Stimulated activated CD8-positive, alpha-beta memory T cell treated with anti-CD3 and anti-CD28 coated beads, Interleukin-12 subunit alpha, Interleukin-12 subunit beta, amount 100 ng/mL, for 4 hours (primary cell): Measurements from ENCODE around the gene ZMYM5.
"Not testable (repeated sequence)": the region's sequence is repeated elsewhere in the genome, so short reads cannot be mapped to it uniquely, and the experiment has no call there.

Experiments used
- DNase-seq: peaks from one replicate; pipeline ENCODE4 v3.0.0-alpha.2; 2020; ENCODE audit warnings: low read depth

Gene ZMYM5

GRCh38 chr13:19818223-19818842 is 45.1 kb downstream of the ZMYM5 start:
- DNase-seq = no peak

GRCh38 chr13:19817510-19818158 is 45.8 kb downstream of the ZMYM5 start:
- DNase-seq = no peak

GRCh38 chr13:19817106-19817505 is 46.3 kb downstream of the ZMYM5 start:
- no peak for DNase-seq

GRCh38 chr13:19815842-19816241 is 47.6 kb downstream of the ZMYM5 start:
- not testable (repeated sequence) for DNase-seq

- no peak for DNase-seq
Observed at GRCh38 chr13:19810996-19811881, 52.2 kb downstream of the ZMYM5 start.

GRCh38 chr13:19810151-19810550 is 53.3 kb downstream of the ZMYM5 start:
- no peak for DNase-seq

- no peak for DNase-seq
Observed at GRCh38 chr13:19805765-19806164, 57.7 kb downstream of the ZMYM5 start.

GRCh38 chr13:19795956-19796355 is 67.5 kb downstream of the ZMYM5 start:
- no peak for DNase-seq

- DNase-seq = no peak
Observed at GRCh38 chr13:19794631-19795030, 68.8 kb downstream of the ZMYM5 start.

GRCh38 chr13:19791953-19792537 is 71.4 kb downstream of the ZMYM5 start:
- DNase-seq = no peak

GRCh38 chr13:19782727-19783682 is 80.4 kb downstream of the ZMYM5 start, which contains the start of gene PSPC1:
Gene PSPC1, minus strand, starts transcription at chr13:19782945. Its CDS starts 188 bp downstream, at chr13:19782757.
- peak; percentile 95 for DNase-seq

- DNase-seq = peak; percentile 32
Observed at GRCh38 chr13:19782049-19782726, 81.3 kb downstream of the ZMYM5 start.

GRCh38 chr13:19781526-19781925 is 81.9 kb downstream of the ZMYM5 start:
- no peak for DNase-seq

GRCh38 chr13:19780753-19781418 is 82.6 kb downstream of the ZMYM5 start:
- DNase-seq = not testable (repeated sequence)
